CD14-positive monocyte (primary cell): Measurements from ENCODE around the gene TPCN1. TPM values are rescaled to one million over a fixed set of nuclear protein-coding genes. Genes with fewer than 3 reads are reported as not detected.

Experiments
- DNase-seq, 3 donors: peaks; one replicate each; pipeline ENCODE4 v3.0.0-alpha.2; 2011 to 2022
- H2AFZ ChIP-seq: 2 replicates; pipeline ENCODE4 v1.6.0; 2012; ENCODE audit warnings: mild to moderate bottlenecking, low read depth, low read length, inconsistent platforms; ENCODE audit not compliant: insufficient read depth, poor library complexity, severe bottlenecking
- H3K27ac ChIP-seq, 2 donors: 1 replicate in 1 of 2; 2 replicates in 1 of 2; pipeline ENCODE4 v1.5.1; 2012 to 2013; ENCODE audit warnings: low read length in 2 of 2, control low read depth in 1 of 2, inconsistent platforms in 1 of 2, low read depth in 1 of 2, mild to moderate bottlenecking in 1 of 2
- H3K27me3 ChIP-seq, 2 donors: one replicate each; pipeline versions ENCODE4 v1.6.0 to v1.6.1; 2011 to 2013; ENCODE audit warnings: low read length in 2 of 2; ENCODE audit not compliant: control insufficient read depth in 2 of 2, insufficient read depth in 2 of 2
- H3K36me3 ChIP-seq, 2 donors: replicated peaks in 1 of 2; 1 replicate in 1 of 2; 2 replicates in 1 of 2; pipeline versions ENCODE4 v1.5.1 to v1.6.1; 2012 to 2013; ENCODE audit warnings: low read length in 2 of 2, control low read depth in 1 of 2, inconsistent platforms in 1 of 2, mild to moderate bottlenecking in 1 of 2; ENCODE audit not compliant: insufficient read depth in 2 of 2, control insufficient read depth in 1 of 2
- H3K4me1 ChIP-seq, 2 donors: 1 replicate in 1 of 2; 2 replicates in 1 of 2; pipeline versions ENCODE4 v1.5.1 to v1.6.1; 2012 to 2013; ENCODE audit warnings: low read length in 2 of 2, control low read depth in 1 of 2, inconsistent platforms in 1 of 2, mild to moderate bottlenecking in 1 of 2, moderate library complexity in 1 of 2; ENCODE audit not compliant: insufficient read depth in 2 of 2, control insufficient read depth in 1 of 2
- H3K4me2 ChIP-seq: replicated peaks from 2 replicates; pipeline ENCODE3; 2012; ENCODE audit warnings: low read length, moderate library complexity, mild to moderate bottlenecking; ENCODE audit not compliant: poor library complexity, severe bottlenecking; ENCODE audit errors: extremely low read depth
- H3K4me3 ChIP-seq, 3 experiments: fragments of 200-600 bp in 1 of 3; sonication (generic) in 1 of 3; replicated peaks in 1 of 3; 1 replicate in 2 of 3; 2 replicates in 1 of 3; pipeline ENCODE4 v1.5.1; 2011 to 2013; ENCODE audit warnings: low read length in 3 of 3, mild to moderate bottlenecking in 3 of 3, control low read depth in 2 of 3, low read depth in 2 of 3, inconsistent platforms in 1 of 3, moderate library complexity in 1 of 3
- H3K79me2 ChIP-seq: 2 replicates; pipeline ENCODE4 v1.6.0; 2012; ENCODE audit warnings: mild to moderate bottlenecking, control low read depth, inconsistent platforms, low read length, moderate library complexity; ENCODE audit not compliant: insufficient read depth
- H3K9ac ChIP-seq: 2 replicates; pipeline ENCODE4 v1.6.0; 2017; ENCODE audit warnings: low read length, mild to moderate bottlenecking; ENCODE audit not compliant: insufficient read depth, poor library complexity, severe bottlenecking
- H3K9me3 ChIP-seq, 2 donors: replicated peaks in 1 of 2; 1 replicate in 1 of 2; 2 replicates in 1 of 2; pipeline versions ENCODE4 v1.5.1 to v1.6.1; 2012 to 2013; ENCODE audit warnings: low read length in 2 of 2, control low read depth in 1 of 2; ENCODE audit not compliant: control insufficient read depth in 1 of 2, insufficient read depth in 1 of 2
- H4K20me1 ChIP-seq: 2 replicates; pipeline ENCODE4 v1.6.0; 2012; ENCODE audit warnings: mild to moderate bottlenecking, low read length, control low read depth, moderate library complexity; ENCODE audit not compliant: insufficient read depth
- H3K27ac Mint-ChIP-seq, 7 donors: one replicate each; pipeline ENCODE4 v1.8.0; 2020; ENCODE audit warnings: mild to moderate bottlenecking in 7 of 7, mixed read lengths in 7 of 7, moderate library complexity in 6 of 7, inconsistent platforms in 2 of 7
- H3K27me3 Mint-ChIP-seq, 3 donors: one replicate each; pipeline ENCODE4 v1.8.0; 2021 to 2022; ENCODE audit warnings: low read depth in 3 of 3, mild to moderate bottlenecking in 3 of 3, mixed read lengths in 3 of 3, moderate library complexity in 3 of 3, inconsistent platforms in 1 of 3
- H3K36me3 Mint-ChIP-seq, 2 donors: one replicate each; pipeline ENCODE4 v1.8.0; 2020; ENCODE audit warnings: mixed read lengths in 2 of 2, inconsistent platforms in 1 of 2, mild to moderate bottlenecking in 1 of 2
- H3K4me1 Mint-ChIP-seq: one replicate; pipeline ENCODE4 v1.8.0; 2020; ENCODE audit warnings: mild to moderate bottlenecking, mixed read lengths
- H3K4me3 Mint-ChIP-seq, 2 donors: one replicate each; pipeline ENCODE4 v1.8.0; 2020; ENCODE audit warnings: mild to moderate bottlenecking in 2 of 2, mixed read lengths in 2 of 2, moderate library complexity in 1 of 2
- H3K9me3 Mint-ChIP-seq, 7 donors: one replicate each; pipeline ENCODE4 v1.8.0; 2020 to 2022; ENCODE audit warnings: mixed read lengths in 7 of 7, mild to moderate bottlenecking in 6 of 7, moderate library complexity in 6 of 7, inconsistent platforms in 2 of 7
- CTCF ChIP-seq: fragments of 200-600 bp; IDR thresholded peaks from one replicate; pipeline ENCODE4 v1.8.0; 2022; ENCODE audit warnings: antibody characterized with exemption, mild to moderate bottlenecking
- WGBS: methylation state at CpG from one replicate; pipeline ENCODE4 v1.1.5; 2013; ENCODE audit warnings: missing lambda C conversion rate; ENCODE audit not compliant: insufficient coverage; 5-methylcytosine and 5-hydroxymethylcytosine counted together
- intact Hi-C, 2 donors: fragments of 100-400 bp; cut with micrococcal nuclease; formaldehyde crosslinking; loops; one replicate each; pipeline versions ENCODE4 v1.15.0 to v1.15.1; 2023
- polyA plus RNA-seq, 3 donors: library from polyadenylated mRNA; depleted of rRNA in 1 of 3; unstranded in 2 of 3; stranded (reverse) in 1 of 3; fragments of 300-500 nt in 2 of 3; fragments of >200 nt in 1 of 3; fragmentation: Illumina TruSeq in 2 of 3; gene quantifications; 1 replicate in 2 of 3; 2 replicates in 1 of 3; pipeline ENCODE4 v1.2.3, GENCODE V29; 2012 to 2021

Gene TPCN1
- polyA plus RNA-seq, 3 donors, result 20.4 to 110 (median 34.9) TPM

- WGBS, result no CpG with 5 or more reads among the region's 2 CpGs
- H3K4me3 Mint-ChIP-seq, result no peak overlapping the region
Observed at GRCh38 chr12:113330505-113330904, 109.2 kb downstream of the TPCN1 start.

More at GRCh38 chr12:113330505-113330904, 109.2 kb downstream of the TPCN1 start:
- H3K36me3 Mint-ChIP-seq, result peaks cover 60 to 67% of the 10 kb centered on the region in 2 donors
- Histone ChIP-seq H4K20me1 (peaks cover 66% of the 10 kb centered on the region), H3K4me3 (no peak overlapping the region), H3K4me1 (peaks cover 23 to 46% of the 10 kb centered on the region in 2 donors), H3K27ac (peak overlapping the region in 1 of 2 donors; percentile 48), H3K9me3 (no peaks in the 10 kb centered on the region), H3K27me3 (no peaks in the 10 kb centered on the region), H3K36me3 (peaks cover 31 to 69% of the 10 kb centered on the region in 2 donors), H3K79me2 (peaks cover 65% of the 10 kb centered on the region), H3K4me2 (no peak overlapping the region), H2AFZ (no peak overlapping the region), H3K9ac (no peak overlapping the region)
- peaks cover 43% of the 10 kb centered on the region for H3K4me1 Mint-ChIP-seq
- H3K9me3 Mint-ChIP-seq, result peaks cover 0 to 2% (median 0%) of the 10 kb centered on the region in 7 donors
- DNase-seq, result no peak
- intact Hi-C loops, result loop anchor here in 1 of 2 donors (10.0 kb wide), 1 partner anchor 116 kb away; no protein-coding TSS in a partner anchor
- H3K27me3 Mint-ChIP-seq, result no peaks in the 10 kb centered on the region
- peak overlapping the region in 3 of 7 donors; percentile 27 to 70 (median 27) for H3K27ac Mint-ChIP-seq
- TF ChIP-seq CTCF, result no peak
